H1 (cell line): ENCODE results near the gene ADARB2.

Experiments used
- YY1 ChIP-seq: IDR thresholded peaks from 2 replicates; pipeline ENCODE4 v1.6.1; 2011; ENCODE audit warnings: low read depth, mild to moderate bottlenecking, low read length
- ZNF274 ChIP-seq: IDR thresholded peaks from 2 replicates; pipeline ENCODE4 v1.7.0; 2012; ENCODE audit warnings: low read length, borderline replicate concordance; ENCODE audit errors: extremely low read depth
- TF ChIP-seq, protein P1 (sequence below): IDR thresholded peaks from 2 replicates; pipeline ENCODE4 v1.6.1; 2012; ENCODE audit warnings: low read length, inconsistent platforms

DNA sequence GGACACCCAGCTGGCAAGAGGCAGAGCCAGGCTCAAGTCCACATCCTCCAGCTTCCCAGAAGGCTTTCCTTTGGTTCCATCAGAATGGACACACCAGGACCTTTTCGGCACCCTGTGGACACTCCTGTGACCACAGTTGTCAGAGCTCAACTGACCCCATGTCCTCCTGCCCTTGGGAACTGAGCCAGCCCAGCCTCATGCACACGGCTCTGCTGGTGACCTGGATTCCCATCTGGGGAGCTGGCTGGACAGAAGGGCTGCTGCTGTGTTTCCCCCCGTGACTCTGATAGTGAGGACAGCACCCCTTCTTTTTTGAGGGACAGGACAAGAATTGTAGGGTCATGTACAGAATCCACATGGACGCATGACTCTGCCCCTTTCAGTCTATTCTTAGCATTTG lies 392.0 kb downstream of the ADARB2 start:
- no peak for TF ChIP-seq YY1
- TF ChIP-seq, protein P1, sequence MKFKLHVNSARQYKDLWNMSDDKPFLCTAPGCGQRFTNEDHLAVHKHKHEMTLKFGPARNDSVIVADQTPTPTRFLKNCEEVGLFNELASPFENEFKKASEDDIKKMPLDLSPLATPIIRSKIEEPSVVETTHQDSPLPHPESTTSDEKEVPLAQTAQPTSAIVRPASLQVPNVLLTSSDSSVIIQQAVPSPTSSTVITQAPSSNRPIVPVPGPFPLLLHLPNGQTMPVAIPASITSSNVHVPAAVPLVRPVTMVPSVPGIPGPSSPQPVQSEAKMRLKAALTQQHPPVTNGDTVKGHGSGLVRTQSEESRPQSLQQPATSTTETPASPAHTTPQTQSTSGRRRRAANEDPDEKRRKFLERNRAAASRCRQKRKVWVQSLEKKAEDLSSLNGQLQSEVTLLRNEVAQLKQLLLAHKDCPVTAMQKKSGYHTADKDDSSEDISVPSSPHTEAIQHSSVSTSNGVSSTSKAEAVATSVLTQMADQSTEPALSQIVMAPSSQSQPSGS: no peak
- TF ChIP-seq ZNF274: no peak
